SW480 (cell line): ENCODE results near the gene FRS3.

Experiments used
- DNase-seq: peaks from one replicate; pipeline ENCODE4 v3.0.0-alpha.2; 2016; ENCODE audit warnings: low spot score

The FRS3 gene

GRCh38 chr6:41741625-41742490 lies 37.8 kb downstream of the FRS3 start:
- DNase-seq: peak; percentile 80

- DNase-seq: no peak
These were observed 39.1 kb downstream of the FRS3 start for GRCh38 chr6:41740366-41741162.

DNA sequence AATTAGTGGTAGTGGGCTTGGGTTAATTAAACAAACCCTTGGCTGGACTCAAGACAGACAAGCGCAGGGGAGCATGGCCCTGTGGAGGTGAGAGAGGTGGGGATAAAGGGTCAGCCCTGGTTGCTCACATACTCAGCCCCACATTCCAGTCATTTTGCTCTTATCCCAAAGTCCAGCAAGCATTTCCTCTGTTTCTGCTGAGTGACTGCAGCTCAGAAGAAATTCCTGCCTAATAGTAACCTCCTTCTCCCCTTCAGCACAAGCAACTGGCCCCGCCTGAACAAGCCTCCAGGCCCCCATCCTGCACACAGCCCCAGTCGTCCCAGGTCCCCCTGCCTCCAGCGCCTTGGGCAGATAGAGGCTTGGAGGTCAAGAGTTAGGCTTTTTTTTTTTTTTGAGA lies 40.7 kb downstream of the FRS3 start:
- DNase-seq: no peak

- DNase-seq: no peak
These were observed 42.0 kb downstream of the FRS3 start for GRCh38 chr6:41737591-41738130.

DNA sequence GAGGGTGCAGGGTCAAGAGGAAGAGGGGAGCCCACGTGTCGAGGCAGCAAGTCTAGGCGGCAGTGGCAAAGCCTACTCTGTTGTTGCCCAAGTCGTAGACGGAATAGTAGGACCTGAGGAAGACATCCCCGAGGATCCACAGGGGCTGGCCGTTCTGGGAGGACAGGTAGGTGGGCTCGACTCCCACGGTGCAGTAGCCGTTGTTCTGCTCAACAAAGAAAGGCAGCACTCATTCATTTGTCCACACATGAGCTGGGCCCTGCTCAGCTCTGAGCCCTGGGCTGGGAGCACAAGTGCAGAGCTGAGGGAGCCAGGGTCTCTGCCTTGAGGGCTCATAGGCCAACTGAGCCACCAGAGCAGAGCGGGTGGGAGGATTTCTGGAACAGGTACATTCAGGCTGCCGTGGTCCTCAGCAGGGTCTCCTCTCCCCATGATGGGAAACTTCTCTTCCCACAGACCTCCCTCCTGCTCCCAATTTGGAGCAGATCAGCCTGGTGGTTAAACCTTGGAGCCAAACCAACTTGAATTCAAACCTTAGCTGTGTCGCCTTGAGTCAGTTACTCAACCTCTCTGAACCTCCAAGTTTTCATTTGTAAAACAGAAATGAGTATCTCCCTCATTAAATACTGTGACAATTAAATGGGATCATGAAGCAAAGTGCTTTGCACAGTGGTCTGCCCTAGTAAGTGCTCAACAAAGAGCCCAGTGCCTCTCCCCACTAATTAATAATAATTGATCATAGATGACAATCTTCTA lies 42.7 kb downstream of the FRS3 start:
- DNase-seq: no peak

- no peak for DNase-seq
These were observed 43.4 kb downstream of the FRS3 start for GRCh38 chr6:41736186-41736733.

GRCh38 chr6:41735427-41736185 lies 44.1 kb downstream of the FRS3 start, which contains the start of gene TFEB:
TFEB (minus strand) TSS chr6:41735608; CDS start chr6:41691213, 44,395 bp downstream.
- DNase-seq: peak; percentile 78

DNA sequence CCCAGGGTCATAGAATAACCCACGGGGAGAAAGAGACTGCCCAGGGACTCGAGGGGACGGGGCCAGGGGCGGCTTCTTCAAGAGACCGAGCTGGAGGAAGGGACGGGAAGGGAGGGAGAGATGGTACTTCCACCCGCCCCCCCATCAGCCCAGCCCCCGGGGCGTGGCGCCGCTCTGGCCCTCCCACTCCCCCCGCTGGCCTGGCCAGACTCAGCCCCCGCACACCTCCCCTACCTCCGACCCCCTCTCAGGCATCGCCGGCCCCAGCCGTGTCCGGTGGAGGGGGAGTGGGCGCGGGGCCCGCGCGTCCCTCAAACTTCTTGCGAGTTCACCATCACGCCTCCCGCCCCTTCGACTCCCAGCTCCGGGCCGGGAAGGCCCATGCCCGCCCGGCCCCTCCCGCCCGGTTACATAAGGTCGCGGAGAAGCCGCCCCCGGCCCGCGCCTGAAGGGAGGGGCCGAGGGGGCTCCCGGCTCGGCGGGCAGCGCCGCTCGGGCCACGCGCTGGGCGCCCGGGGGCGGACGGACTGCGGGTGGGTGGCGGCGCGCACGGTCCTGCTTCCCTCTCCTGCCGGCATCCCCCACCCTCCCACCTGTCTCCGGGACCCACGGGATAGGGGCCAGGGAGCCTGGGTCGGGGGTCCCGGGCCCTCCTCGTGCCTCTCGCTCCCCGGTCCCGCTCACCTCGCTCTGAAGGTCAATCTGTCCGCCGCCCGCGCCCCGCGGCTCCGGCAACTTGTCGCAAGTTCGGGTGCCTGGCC lies 44.9 kb downstream of the FRS3 start:
- peak; percentile 66 for DNase-seq

GRCh38 chr6:41733707-41734665 lies 45.7 kb downstream of the FRS3 start:
- DNase-seq: peak; percentile 62

DNA sequence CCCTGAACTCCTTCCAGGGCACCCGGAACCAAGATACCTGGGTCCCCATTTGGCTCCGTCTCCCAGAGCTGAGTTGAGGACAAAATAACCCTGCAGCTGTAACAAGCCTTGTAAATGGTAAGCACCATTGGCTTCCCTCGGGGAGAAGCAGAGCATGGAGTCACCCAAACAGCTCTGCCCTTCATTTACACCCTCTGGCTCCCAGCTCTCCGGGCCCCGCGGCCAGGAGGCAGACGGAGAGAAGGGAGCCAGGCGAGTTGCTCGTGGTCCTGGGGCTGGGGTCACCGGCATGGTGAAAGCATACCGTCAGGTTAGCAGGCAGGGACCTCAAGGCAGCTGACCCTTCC lies 46.4 kb downstream of the FRS3 start:
- no peak for DNase-seq

DNA sequence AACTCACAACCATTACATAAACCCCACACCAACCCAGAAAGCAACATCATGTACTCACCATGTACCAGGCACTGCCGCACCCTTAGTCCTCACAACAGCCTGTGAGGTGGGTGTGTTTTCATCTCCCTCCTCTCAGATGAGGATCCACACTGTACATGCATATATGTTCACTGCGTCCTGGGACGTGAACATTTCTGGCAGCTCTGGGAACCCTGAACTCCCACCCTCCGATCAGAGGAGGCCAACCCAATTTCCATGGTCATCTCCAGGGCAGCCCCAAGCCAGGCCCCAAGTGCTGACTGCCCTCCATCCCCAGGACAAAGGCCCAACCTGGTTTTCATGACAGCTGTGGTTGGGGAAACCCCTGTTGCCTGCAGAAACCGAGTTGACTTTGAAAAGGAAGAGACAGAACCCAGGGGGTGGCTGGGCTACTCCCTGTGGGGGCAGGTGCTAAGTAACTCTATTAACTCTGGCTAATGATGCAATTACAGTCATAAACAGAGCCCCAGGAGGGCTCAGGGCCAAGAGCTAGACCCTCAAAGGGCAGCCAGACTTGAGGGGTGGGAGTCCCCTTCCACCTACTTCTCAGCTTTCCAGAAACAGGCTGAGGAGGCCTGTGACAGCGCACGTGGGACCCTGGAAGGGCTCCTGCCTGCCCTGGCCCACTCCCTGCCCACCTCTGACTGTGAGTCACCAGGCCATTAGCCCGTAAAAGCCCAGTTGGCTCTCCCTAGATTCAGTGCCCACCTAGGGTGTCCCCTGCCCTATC lies 46.9 kb downstream of the FRS3 start:
- DNase-seq: no peak

DNA sequence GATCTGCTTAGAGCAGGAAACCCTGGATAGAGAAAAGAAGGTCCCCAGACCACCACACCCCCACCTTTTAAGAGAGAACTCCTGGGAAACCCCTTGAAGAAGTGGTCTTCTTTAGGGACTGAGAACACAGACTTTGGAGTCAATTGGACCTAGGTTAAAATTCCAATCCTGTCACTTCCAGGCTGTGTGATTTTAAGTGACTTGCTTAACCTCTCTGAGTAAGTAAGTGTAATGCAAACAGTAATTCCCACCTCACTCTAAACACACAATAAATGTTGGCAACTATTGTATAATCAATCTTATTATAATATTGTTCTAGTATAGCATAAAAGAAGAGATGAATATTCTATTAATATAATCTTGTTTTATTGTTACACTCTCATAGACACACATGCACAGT lies 47.6 kb downstream of the FRS3 start:
- no peak for DNase-seq

GRCh38 chr6:41731561-41732086 lies 48.1 kb downstream of the FRS3 start:
- DNase-seq: no peak

- no peak for DNase-seq
These were observed 48.9 kb downstream of the FRS3 start for GRCh38 chr6:41730531-41731436.

GRCh38 chr6:41729624-41730023 lies 50.1 kb downstream of the FRS3 start:
- no peak for DNase-seq

- no peak for DNase-seq
These were observed 50.7 kb downstream of the FRS3 start for GRCh38 chr6:41728954-41729353.
